ENCODE results near the gene TMED4. TPM values are rescaled to one million over a fixed set of nuclear protein-coding genes. Genes with fewer than 3 reads are reported as not detected.

TMED4 gene
- total and polyA plus RNA-seq, 2 donors (not counting 1 experiment from before 2014, with no cell fraction given) = 84.1 to 102 TPM

- Mint-ChIP-seq H3K27me3 (peaks cover 4% of the 10 kb centered on the region), H3K4me1 (peaks cover 43% of the 10 kb centered on the region), H3K4me3 (peak overlapping the region; percentile 44), H3K9me3 (ENCODE audit: insufficient read depth) (no peaks in the 10 kb centered on the region), H3K27ac (peak overlapping the region; percentile 32)
- Histone ChIP-seq H3K27ac (ENCODE audit: low read length in 2 of 2) (no peak overlapping the region), H3K27me3 (replicated peaks in 1 of 4; ENCODE audit: control extremely low read depth in 1 of 4, control insufficient read depth in 3 of 4, insufficient read depth in 4 of 4, low read length in 3 of 4) (no peaks in the 10 kb centered on the region), H4K20me1 (ENCODE audit: control insufficient read depth, insufficient read depth, low read length, poor library complexity, severe bottlenecking) (no peaks in the 10 kb centered on the region), H2AFZ (ENCODE audit: insufficient read depth, low read depth, low read length, poor library complexity, severe bottlenecking) (no peak overlapping the region), H3K79me2 (ENCODE audit: control insufficient read depth, insufficient read depth, low read length) (peaks cover 29% of the 10 kb centered on the region), H3K9me3 (ENCODE audit: control extremely low read depth in 1 of 3, control insufficient read depth in 2 of 3, insufficient read depth in 1 of 3, low read length in 2 of 3) (no peaks in the 10 kb centered on the region), H3K9ac (ENCODE audit: low read length) (no peak overlapping the region), H3K4me1 (ENCODE audit: control insufficient read depth in 2 of 2, insufficient read depth in 2 of 2, low read length in 2 of 2) (peaks cover 15 to 34% of the 10 kb centered on the region in 2 donors), H3K4me2 (replicated peaks; ENCODE audit: low read depth, low read length, poor library complexity, severe bottlenecking) (no peak overlapping the region), H3K4me3 (ENCODE audit: control extremely low read depth in 1 of 5, extremely low read depth in 1 of 5, insufficient read depth in 1 of 5, low read depth in 2 of 5, low read length in 4 of 5) (no peak overlapping the region), H3K36me3 (replicated peaks in 1 of 2; ENCODE audit: control extremely low read depth in 1 of 2, control insufficient read depth in 1 of 2, extremely low read depth in 1 of 2, insufficient read depth in 2 of 2, low read length in 1 of 2) (peaks cover 0 to 1% of the 10 kb centered on the region in 2 experiments)
- DNase-seq (no peak), ATAC-seq (ENCODE audit: low read depth) (no peak)
- POLR2A ChIA-PET = no interaction called here
- CTCF ChIA-PET = interaction anchor here (2.1 to 2.5 kb wide), 2 partner anchors 145 to 243 kb away, joined by 11 to 15 read pairs; partner anchors contain the start of gene H2AZ2
- TF ChIP-seq EZH2 (IDR thresholded peaks at IDR 0.05; ENCODE audit: borderline replicate concordance, insufficient read depth, low read depth, low read length, poor library complexity, severe bottlenecking) = no peak
- TF ChIP-seq, protein P1, sequence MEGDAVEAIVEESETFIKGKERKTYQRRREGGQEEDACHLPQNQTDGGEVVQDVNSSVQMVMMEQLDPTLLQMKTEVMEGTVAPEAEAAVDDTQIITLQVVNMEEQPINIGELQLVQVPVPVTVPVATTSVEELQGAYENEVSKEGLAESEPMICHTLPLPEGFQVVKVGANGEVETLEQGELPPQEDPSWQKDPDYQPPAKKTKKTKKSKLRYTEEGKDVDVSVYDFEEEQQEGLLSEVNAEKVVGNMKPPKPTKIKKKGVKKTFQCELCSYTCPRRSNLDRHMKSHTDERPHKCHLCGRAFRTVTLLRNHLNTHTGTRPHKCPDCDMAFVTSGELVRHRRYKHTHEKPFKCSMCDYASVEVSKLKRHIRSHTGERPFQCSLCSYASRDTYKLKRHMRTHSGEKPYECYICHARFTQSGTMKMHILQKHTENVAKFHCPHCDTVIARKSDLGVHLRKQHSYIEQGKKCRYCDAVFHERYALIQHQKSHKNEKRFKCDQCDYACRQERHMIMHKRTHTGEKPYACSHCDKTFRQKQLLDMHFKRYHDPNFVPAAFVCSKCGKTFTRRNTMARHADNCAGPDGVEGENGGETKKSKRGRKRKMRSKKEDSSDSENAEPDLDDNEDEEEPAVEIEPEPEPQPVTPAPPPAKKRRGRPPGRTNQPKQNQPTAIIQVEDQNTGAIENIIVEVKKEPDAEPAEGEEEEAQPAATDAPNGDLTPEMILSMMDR (IDR thresholded peaks at IDR 0.05) = no peak
- intact Hi-C loops (cut with micrococcal nuclease) = no loop called here
- no CpG with 5 or more reads among the region's 2 CpGs for WGBS (ENCODE audit: insufficient coverage)
Observed at GRCh38 chr7:44604941-44605340, 22.9 kb upstream of the TMED4 start.

- CTCF ChIA-PET = interaction anchor here (0.7 kb wide), 1 partner anchor 977 kb away, joined by 3 read pairs; no protein-coding TSS in a partner anchor
Observed at GRCh38 chr7:44603193-44603592, 21.2 kb upstream of the TMED4 start.

More at GRCh38 chr7:44603193-44603592, 21.2 kb upstream of the TMED4 start:
- 89% methylated on average over 6 of the region's 6 CpGs for WGBS (ENCODE audit: insufficient coverage)
- DNase-seq = no peak
- Histone ChIP-seq H2AFZ (ENCODE audit: insufficient read depth, low read depth, low read length, poor library complexity, severe bottlenecking) (no peak overlapping the region), H3K36me3 (replicated peaks in 1 of 2; ENCODE audit: control extremely low read depth in 1 of 2, control insufficient read depth in 1 of 2, extremely low read depth in 1 of 2, insufficient read depth in 2 of 2, low read length in 1 of 2) (no peaks in the 10 kb centered on the region), H3K9ac (ENCODE audit: low read length) (no peak overlapping the region), H3K27ac (ENCODE audit: low read length in 2 of 2) (no peak overlapping the region), H3K9me3 (ENCODE audit: control extremely low read depth in 1 of 3, control insufficient read depth in 2 of 3, insufficient read depth in 1 of 3, low read length in 2 of 3) (no peaks in the 10 kb centered on the region), H3K4me3 (ENCODE audit: control extremely low read depth in 1 of 5, extremely low read depth in 1 of 5, insufficient read depth in 1 of 5, low read depth in 2 of 5, low read length in 4 of 5) (no peak overlapping the region), H3K4me2 (replicated peaks; ENCODE audit: low read depth, low read length, poor library complexity, severe bottlenecking) (no peak overlapping the region), H3K4me1 (ENCODE audit: control insufficient read depth in 2 of 2, insufficient read depth in 2 of 2, low read length in 2 of 2) (peaks cover 11 to 28% of the 10 kb centered on the region in 2 donors), H3K79me2 (ENCODE audit: control insufficient read depth, insufficient read depth, low read length) (peaks cover 11% of the 10 kb centered on the region), H3K27me3 (replicated peaks in 1 of 4; ENCODE audit: control extremely low read depth in 1 of 4, control insufficient read depth in 3 of 4, insufficient read depth in 4 of 4, low read length in 3 of 4) (peaks cover 0 to 3% (median 0%) of the 10 kb centered on the region in 4 experiments), H4K20me1 (ENCODE audit: control insufficient read depth, insufficient read depth, low read length, poor library complexity, severe bottlenecking) (no peaks in the 10 kb centered on the region)
- Mint-ChIP-seq H3K4me1 (peaks cover 29% of the 10 kb centered on the region), H3K9me3 (ENCODE audit: insufficient read depth) (no peaks in the 10 kb centered on the region), H3K4me3 (no peak overlapping the region), H3K27me3 (peaks cover 10% of the 10 kb centered on the region), H3K27ac (no peak overlapping the region)
- POLR2A ChIA-PET = interaction anchor here (0.7 kb wide), 1 partner anchor 68 kb away, joined by 10 read pairs; no protein-coding TSS in a partner anchor
- no peak for ATAC-seq (ENCODE audit: low read depth)
- TF ChIP-seq EZH2 (IDR thresholded peaks at IDR 0.05; ENCODE audit: borderline replicate concordance, insufficient read depth, low read depth, low read length, poor library complexity, severe bottlenecking) = no peak
- TF ChIP-seq, protein P1 (IDR thresholded peaks at IDR 0.05) = no peak
- intact Hi-C loops (cut with micrococcal nuclease) = no loop called here

All from B cell (primary cell).